Gastrocnemius medialis (tissue), 4 donors: Measurements from ENCODE around the gene TOMM7.

Experiments
- CTCF ChIP-seq, 5 experiments: fragments of 450-650 bp in 3 of 5; fragments of 200-600 bp in 2 of 5; sonication (generic) in 2 of 5; IDR thresholded peaks in 4 of 5; conservative IDR thresholded peaks in 1 of 5; 1 replicate in 4 of 5; 2 replicates in 1 of 5; pipeline ENCODE4 v1.5.1; 2016 to 2019; ENCODE audit warnings: antibody characterized with exemption in 5 of 5, mild to moderate bottlenecking in 3 of 5, moderate library complexity in 3 of 5
- POLR2A ChIP-seq, 2 donors: fragments of 450-650 bp; IDR thresholded peaks; one replicate each; pipeline ENCODE4 v1.6.1; 2017; ENCODE audit warnings: antibody characterized with exemption in 2 of 2, mild to moderate bottlenecking in 2 of 2, moderate library complexity in 2 of 2

- no peak for TF ChIP-seq POLR2A (IDR thresholded peaks at IDR 0.05)
- no peak for TF ChIP-seq CTCF (IDR thresholded peaks at IDR 0.05 in 4 of 5, conservative IDR thresholded peaks at IDR 0.05 in 1 of 5)
Measured at GRCh38 chr7:22849172-22849571, 26.5 kb upstream of the TOMM7 start.
